GM03348 (cell line): ENCODE results near the gene CDRT15.
"Not testable (repeated sequence)": the region's sequence is repeated elsewhere in the genome, so short reads cannot be mapped to it uniquely, and the experiment has no call there.

Experiments
- DNase-seq: peaks from one replicate; pipeline ENCODE4 v3.0.0; 2012; ENCODE audit warnings: low spot score

Gene CDRT15

GRCh38 chr17:14206891-14207290, 29.8 kb downstream of the CDRT15 start:
- DNase-seq = no peak

DNA sequence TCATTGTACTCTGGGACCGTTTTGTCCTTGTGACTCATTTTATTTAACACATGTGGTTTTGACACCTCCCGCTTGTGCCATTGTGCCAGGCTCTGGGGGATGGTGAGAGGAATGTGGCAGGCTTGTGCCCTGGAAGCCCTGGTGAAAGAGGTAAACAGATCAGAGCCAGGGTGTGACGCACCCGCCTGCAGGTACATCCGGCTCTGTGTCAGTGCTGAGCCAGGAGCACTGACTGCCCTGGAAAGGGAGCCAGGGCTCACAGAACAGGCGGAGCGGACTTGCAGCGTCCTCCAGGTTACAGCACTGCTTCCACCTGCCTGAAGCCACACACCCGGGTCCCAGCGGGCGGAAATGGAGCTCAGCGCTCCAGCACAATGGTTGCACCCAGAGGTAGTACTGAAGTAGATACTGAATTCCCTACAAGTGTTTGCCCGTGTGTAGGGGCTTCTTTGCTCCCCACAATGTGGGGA, 30.6 kb downstream of the CDRT15 start:
- no peak for DNase-seq

DNA sequence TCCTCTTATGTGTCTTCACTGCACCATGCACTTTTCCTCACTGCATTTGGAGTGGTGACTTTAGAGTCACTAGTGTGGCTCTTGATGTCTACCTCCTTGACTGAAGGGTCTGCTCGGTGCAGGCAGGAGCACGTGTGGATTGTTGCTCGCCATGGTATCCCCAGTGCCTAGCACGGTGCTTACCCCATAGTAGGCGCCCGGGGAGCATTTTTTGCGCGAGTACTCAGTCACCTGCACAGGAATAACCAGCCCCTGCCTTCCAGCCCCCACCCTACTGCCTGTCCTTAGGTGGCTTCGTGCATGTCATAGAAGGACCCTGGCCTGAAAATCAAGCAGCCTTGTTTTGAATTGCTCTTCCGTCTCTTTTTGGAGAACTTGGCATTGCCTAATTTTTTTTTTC, 31.3 kb downstream of the CDRT15 start:
- DNase-seq = no peak

DNA sequence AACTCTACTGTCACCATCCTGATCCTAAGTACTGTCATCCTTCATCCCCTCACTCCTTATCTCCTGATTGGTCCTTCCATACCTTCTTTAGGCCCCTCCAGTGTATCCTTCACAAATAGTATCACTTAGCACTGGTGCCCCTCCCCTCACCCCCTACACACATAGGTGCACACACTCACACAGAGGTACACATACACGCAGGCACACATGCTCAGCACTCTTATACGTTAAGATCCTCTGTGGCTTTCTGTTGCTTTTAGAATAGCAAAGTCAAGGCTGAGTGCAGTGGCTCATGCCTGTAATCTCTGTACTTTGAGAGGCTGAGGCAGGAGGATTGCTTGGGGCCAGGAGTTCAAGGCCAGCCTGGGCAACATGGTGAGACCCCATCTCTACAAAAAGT, 32.1 kb downstream of the CDRT15 start:
- DNase-seq = no peak

- DNase-seq = no peak
These were observed 32.6 kb downstream of the CDRT15 start for GRCh38 chr17:14204084-14204483.

GRCh38 chr17:14203388-14203787, 33.3 kb downstream of the CDRT15 start:
- DNase-seq = no peak

DNA sequence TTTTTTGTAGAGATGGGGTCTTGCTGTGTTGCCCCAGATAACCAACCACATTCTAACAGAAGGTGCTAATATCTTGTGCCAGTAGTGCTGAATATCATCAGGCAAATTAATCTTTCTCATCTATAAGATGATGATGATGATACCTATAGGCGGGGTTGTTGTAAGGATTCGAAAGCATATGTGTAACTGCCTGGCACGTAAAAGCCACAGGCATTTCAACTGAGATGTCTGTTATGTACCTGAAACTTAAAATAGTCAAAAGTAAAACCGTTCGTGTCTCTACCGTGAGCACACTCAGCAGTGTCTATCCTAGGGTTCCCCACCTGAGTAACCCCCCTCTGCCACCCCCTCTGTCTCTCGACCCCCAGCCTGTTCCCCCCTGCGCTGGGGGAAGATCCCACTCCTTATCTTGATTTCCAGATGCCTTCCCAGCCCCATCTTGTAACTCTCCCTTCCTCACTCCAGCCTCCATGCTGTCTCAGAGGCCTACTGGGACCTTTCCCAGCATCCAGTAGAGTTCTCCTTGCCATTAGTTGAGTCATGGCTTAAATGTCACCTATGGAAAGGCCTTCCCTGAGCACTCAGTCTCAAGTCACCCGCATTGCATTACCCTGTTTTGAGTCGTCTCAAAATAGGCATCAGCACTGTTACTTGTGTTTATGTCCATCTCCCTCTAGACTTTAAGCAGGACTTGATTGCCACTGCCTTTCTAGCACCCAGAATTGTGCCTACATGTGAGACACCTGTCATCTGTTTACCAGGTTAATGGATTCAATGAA, 34.1 kb downstream of the CDRT15 start:
- DNase-seq = no peak

GRCh38 chr17:14201988-14202380, 34.7 kb downstream of the CDRT15 start:
- no peak for DNase-seq

DNA sequence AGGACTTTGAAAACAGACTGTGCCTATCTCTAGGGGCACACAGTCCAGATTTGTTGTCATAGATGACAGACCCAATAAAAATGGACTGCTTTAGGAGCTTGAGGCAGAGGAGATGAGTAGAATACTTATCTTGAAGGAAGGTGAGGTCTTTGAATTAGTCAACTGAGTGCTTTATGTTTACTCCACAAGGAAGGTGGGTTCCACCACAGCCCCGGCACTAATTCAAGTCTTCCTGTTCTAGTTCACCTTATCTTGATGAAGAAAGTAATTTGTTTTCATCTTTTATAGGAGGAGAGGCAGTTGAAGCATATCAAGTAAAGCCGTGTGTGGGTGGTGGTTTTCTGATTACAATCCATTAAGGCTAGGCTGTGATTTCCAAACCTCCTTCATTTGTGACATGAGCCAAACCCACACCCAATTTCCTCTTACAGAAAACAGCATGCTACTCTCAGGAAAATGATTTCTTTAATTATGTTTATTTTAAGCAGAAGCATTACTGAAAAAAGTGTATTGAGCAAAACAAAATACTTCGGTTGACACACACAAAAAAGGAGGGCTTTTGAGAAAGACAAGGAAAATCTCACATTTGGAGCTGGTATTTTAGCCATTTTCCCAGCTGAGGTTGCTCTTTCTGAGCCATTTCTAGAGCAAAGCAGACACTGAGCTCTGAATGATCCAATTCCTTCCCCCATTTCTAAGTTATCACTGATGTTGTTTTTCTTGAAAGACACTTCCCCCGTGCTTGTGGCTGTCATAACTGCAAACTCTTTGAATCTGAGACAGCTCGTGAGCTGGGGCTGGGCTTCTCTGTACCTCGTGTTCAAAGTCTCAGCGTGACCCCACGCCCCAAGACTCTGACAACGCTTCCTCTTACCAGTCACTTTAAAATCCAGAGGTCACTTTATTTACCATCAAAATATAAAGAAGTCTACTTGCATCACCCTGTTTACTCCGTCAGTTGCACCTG, 35.4 kb downstream of the CDRT15 start:
- DNase-seq = peak; percentile 34

GRCh38 chr17:14200354-14200753, 36.3 kb downstream of the CDRT15 start:
- no peak for DNase-seq

- no peak for DNase-seq
These were observed 37.1 kb downstream of the CDRT15 start for GRCh38 chr17:14199601-14200000.

GRCh38 chr17:14198575-14198974, 38.1 kb downstream of the CDRT15 start:
- DNase-seq = no peak

- DNase-seq = no peak
These were observed 38.6 kb downstream of the CDRT15 start for GRCh38 chr17:14198013-14198412.

DNA sequence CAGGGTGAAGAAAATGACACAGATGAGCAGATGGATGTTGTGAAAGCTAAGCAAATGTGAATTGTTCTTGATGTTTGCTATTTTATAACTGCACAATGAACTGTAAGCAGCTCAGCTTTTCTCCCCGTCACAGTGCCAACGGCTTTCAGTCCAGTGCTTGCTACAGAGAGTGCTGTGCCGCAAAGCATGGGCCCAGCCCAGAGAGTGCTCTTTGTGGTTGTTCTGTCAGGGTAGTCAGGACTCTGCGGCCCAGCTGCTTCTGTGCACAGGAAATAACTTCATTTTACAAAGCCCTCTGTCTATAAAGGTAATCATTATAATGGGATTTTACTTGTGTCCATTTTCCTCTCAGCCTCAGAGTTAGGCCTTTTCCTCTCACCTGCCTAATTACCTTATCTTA, 39.1 kb downstream of the CDRT15 start:
- DNase-seq = no peak

DNA sequence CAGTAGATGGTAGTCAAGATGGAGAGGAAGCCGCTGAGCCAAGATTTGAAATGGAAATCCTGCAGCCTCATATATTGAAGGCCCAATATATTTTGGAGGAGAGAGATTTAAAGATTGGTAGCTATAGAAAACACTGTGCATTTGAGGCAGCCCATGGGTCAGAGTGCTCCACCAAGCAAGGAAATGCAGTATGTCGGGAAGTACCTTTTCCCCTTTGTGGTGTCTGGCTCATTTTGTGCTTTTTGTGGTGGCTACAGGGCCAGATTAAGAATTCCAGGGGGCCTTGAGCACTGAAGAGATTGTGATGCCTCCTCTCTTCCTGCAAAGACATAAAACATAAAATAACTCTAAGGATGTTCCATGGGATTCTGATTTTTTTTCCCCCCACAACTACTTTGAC, 39.6 kb downstream of the CDRT15 start:
- DNase-seq = no peak

GRCh38 chr17:14196377-14196997, 40.2 kb downstream of the CDRT15 start:
- no peak for DNase-seq

DNA sequence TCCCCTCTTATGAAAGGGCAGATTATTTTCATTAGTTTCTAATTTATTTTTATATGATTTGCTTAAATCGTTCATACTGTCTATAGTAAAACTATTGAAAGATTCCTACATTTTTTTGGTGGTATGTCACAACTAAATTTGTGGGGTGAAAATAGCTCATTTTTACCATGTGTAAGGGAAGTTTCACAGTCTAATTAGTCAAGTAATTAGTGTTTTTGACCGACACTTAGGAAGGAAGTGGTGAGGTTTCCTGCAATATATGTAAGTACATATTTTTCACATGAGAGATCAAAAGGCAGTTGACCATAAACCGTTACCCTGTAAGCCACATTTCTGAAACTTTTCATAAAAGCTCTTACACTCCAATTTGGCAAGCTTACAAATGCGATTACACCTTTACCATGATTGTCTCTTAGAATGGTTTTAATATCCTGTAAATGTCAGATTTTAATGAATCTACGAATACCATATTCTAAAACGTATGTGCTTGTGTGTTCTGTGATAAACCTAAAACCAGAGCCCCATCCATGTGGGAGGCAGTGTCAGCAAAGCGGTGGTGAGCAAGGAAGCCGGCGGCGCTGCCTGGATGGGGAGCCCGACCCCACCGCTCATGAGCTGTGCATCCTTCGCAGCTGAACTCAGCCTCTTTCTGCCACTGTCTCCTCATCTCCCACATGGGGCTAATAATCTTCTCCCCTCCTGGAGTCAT, 43.9 kb downstream of the CDRT15 start:
- DNase-seq = not testable (repeated sequence)

DNA sequence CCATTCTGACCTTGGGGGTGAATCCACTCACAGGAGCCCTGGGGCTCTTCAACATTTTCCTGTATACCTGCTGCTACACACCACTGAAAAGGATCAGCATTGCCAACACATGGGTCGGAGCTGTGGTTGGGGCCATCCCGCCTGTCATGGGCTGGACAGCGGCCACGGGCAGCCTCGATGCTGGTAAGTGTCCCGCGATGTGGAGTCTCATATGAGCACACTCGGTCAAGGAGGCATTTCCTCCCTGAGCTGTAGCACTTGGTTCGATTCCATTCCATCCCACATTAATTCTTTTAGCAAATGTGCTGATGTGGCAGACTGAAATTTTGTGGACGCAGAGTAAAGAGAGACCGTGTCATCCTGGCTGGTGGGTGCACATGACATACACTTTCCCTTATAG, 44.6 kb downstream of the CDRT15 start:
- not testable (repeated sequence) for DNase-seq

GRCh38 chr17:14191469-14191868, 45.2 kb downstream of the CDRT15 start:
- not testable (repeated sequence) for DNase-seq

- DNase-seq = not testable (repeated sequence)
These were observed 45.9 kb downstream of the CDRT15 start for GRCh38 chr17:14190774-14191173.

- DNase-seq = not testable (repeated sequence)
These were observed 50.2 kb downstream of the CDRT15 start for GRCh38 chr17:14186443-14186842.
